ENCODE results near the gene SLC25A47.
"Not testable (repeated sequence)": the region's sequence is repeated elsewhere in the genome, so short reads cannot be mapped to it uniquely, and the experiment has no call there.

SLC25A47 gene

DNA sequence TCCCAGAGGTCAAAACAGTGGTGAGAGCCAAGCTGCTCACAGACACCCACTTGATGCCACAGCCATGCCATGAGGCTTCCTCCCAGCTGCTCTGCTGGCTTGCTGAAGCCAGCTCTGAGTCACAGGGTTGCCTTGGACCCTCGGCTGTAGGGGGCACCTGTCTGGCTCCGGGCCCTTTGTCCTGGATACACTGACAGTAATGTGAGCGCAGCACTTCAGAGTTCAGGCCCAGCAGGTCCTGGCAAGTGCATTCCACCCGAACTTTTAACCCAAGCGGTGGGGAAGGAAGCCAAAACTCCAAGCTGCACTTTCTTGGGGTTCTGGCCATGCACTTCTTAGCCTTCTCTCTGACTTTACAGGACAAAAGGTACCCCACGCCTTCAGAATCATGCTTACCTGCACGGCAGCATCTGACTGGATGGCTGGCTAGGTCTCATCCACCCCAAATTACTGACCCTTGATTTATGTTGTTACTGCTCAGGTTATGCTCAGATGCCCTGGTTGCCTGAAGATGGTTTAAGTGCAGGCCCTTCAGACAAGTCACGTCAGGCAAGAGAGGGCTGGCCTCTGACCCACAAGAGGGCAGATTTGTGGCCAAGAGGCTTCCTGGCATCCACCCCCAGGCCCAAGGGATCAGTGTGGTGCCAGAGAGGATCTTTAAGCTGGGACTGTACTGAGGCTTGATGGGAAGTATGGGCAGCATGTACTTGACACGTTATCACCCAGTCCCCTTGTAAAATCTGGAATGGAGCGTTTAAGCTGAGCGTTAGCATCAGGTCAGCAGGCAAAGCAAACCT lies 41.7 kb upstream of the SLC25A47 start:
- Histone ChIP-seq H3K4me1 (ENCODE audit: control insufficient read depth, low read length) (peaks cover 16% of the 10 kb centered on the region), H3K27me3 (ENCODE audit: control insufficient read depth, low read length) (no peaks in the 10 kb centered on the region), H3K9me2 (replicated peaks; ENCODE audit: control insufficient read depth, low read length) (no peaks in the 10 kb centered on the region), H3K27ac (ENCODE audit: low read depth, low read length) (no peak overlapping the region), H3K79me2 (ENCODE audit: control insufficient read depth, low read length) (peaks cover 44% of the 10 kb centered on the region), H3K36me3 (ENCODE audit: control insufficient read depth, low read length) (peaks cover 45% of the 10 kb centered on the region), H3F3A (ENCODE audit: control insufficient read depth, insufficient read depth) (peaks cover 36% of the 10 kb centered on the region), H3K9me3 (ENCODE audit: control insufficient read depth, insufficient read depth, low read length) (no peaks in the 10 kb centered on the region), H3K4me2 (ENCODE audit: low read length) (no peak overlapping the region), H3K4me3 (ENCODE audit: low read length) (no peak overlapping the region), H4K20me1 (ENCODE audit: control insufficient read depth, insufficient read depth, low read depth, low read length) (peaks cover 13% of the 10 kb centered on the region)
- TF ChIP-seq CTCF (IDR thresholded peaks at IDR 0.05; ENCODE audit: low read depth, low read length, poor library complexity, severe bottlenecking) (no peak), EZH2phosphoT487 (IDR thresholded peaks at IDR 0.05; ENCODE audit: borderline replicate concordance, low read length) (no peak)

DNA sequence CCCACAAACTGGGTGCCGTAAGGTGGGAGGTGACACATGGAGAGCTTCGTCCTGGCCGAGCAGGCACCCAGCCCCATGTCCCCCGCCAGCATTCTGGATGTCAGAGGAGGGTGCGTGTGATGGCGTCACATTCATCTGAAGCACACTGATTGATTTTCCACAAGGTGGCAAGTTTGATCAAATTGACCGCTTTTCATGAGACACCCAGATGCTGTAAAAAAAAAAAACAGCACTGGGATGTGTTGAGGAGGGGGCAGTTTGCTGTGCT lies 41.1 kb upstream of the SLC25A47 start:
- TF ChIP-seq CTCF (IDR thresholded peaks at IDR 0.05; ENCODE audit: low read depth, low read length, poor library complexity, severe bottlenecking) (no peak), EZH2phosphoT487 (IDR thresholded peaks at IDR 0.05; ENCODE audit: borderline replicate concordance, low read length) (no peak)
- H3F3A ChIP-seq (ENCODE audit: control insufficient read depth, insufficient read depth): peaks cover 36% of the 10 kb centered on the region
- peaks cover 40% of the 10 kb centered on the region for H3K79me2 ChIP-seq (ENCODE audit: control insufficient read depth, low read length)
- H3K4me3 ChIP-seq (ENCODE audit: low read length): no peak overlapping the region
- no peak overlapping the region for H3K4me2 ChIP-seq (ENCODE audit: low read length)
- peaks cover 39% of the 10 kb centered on the region for H3K36me3 ChIP-seq (ENCODE audit: control insufficient read depth, low read length)
- H3K9me3 ChIP-seq (ENCODE audit: control insufficient read depth, insufficient read depth, low read length): no peaks in the 10 kb centered on the region
- H3K27ac ChIP-seq (ENCODE audit: low read depth, low read length): no peak overlapping the region
- H3K9me2 ChIP-seq (replicated peaks; ENCODE audit: control insufficient read depth, low read length): no peaks in the 10 kb centered on the region
- peaks cover 11% of the 10 kb centered on the region for H4K20me1 ChIP-seq (ENCODE audit: control insufficient read depth, insufficient read depth, low read depth, low read length)
- H3K27me3 ChIP-seq (ENCODE audit: control insufficient read depth, low read length): no peaks in the 10 kb centered on the region
- peaks cover 16% of the 10 kb centered on the region for H3K4me1 ChIP-seq (ENCODE audit: control insufficient read depth, low read length)

GRCh38 chr14:100282766-100283419 lies 40.2 kb upstream of the SLC25A47 start:
- no peaks in the 10 kb centered on the region for H3K9me3 ChIP-seq (ENCODE audit: control insufficient read depth, insufficient read depth, low read length)
- no peak overlapping the region for H3K4me3 ChIP-seq (ENCODE audit: low read length)
- no peak overlapping the region for H3K27ac ChIP-seq (ENCODE audit: low read depth, low read length)
- TF ChIP-seq EZH2phosphoT487 (IDR thresholded peaks at IDR 0.05; ENCODE audit: borderline replicate concordance, low read length): no peak
- no peak for TF ChIP-seq CTCF (IDR thresholded peaks at IDR 0.05; ENCODE audit: low read depth, low read length, poor library complexity, severe bottlenecking)
- peaks cover 11% of the 10 kb centered on the region for H4K20me1 ChIP-seq (ENCODE audit: control insufficient read depth, insufficient read depth, low read depth, low read length)
- no peaks in the 10 kb centered on the region for H3K27me3 ChIP-seq (ENCODE audit: control insufficient read depth, low read length)
- no peaks in the 10 kb centered on the region for H3K9me2 ChIP-seq (replicated peaks; ENCODE audit: control insufficient read depth, low read length)
- H3K79me2 ChIP-seq (ENCODE audit: control insufficient read depth, low read length): peaks cover 32% of the 10 kb centered on the region
- peaks cover 16% of the 10 kb centered on the region for H3K4me1 ChIP-seq (ENCODE audit: control insufficient read depth, low read length)
- H3K36me3 ChIP-seq (ENCODE audit: control insufficient read depth, low read length): peaks cover 31% of the 10 kb centered on the region
- peaks cover 30% of the 10 kb centered on the region for H3F3A ChIP-seq (ENCODE audit: control insufficient read depth, insufficient read depth)
- no peak overlapping the region for H3K4me2 ChIP-seq (ENCODE audit: low read length)

DNA sequence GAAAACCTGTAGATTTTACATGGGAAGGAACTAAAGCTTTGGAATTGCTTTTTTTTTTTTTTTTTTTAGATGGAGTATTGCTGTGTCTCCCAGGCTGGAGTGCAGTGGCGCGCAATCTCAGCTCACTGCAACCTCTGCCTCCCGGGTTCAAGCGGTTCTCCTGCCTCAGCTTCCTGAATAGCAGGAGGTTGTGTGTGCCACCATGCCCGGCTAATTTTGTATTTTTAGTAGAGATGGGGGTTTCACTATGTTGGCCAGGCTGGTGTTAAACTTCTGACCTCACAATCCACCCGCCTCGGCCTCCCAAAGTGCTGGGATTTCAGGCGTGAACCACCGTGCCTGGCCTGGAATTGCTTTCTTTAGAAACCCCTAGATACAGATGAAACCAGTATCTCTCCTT lies 39.7 kb upstream of the SLC25A47 start:
- H3K4me3 ChIP-seq (ENCODE audit: low read length); H3K9me3 ChIP-seq (ENCODE audit: control insufficient read depth, insufficient read depth, low read length); H3K27ac ChIP-seq (ENCODE audit: low read depth, low read length); H3K27me3 ChIP-seq (ENCODE audit: control insufficient read depth, low read length); H3K4me2 ChIP-seq (ENCODE audit: low read length); H3K9me2 ChIP-seq (replicated peaks; ENCODE audit: control insufficient read depth, low read length): not testable (repeated sequence)
- Histone ChIP-seq H3K36me3 (ENCODE audit: control insufficient read depth, low read length) (peaks cover 27% of the 10 kb centered on the region), H3K79me2 (ENCODE audit: control insufficient read depth, low read length) (peaks cover 27% of the 10 kb centered on the region), H3F3A (ENCODE audit: control insufficient read depth, insufficient read depth) (peaks cover 30% of the 10 kb centered on the region), H4K20me1 (ENCODE audit: control insufficient read depth, insufficient read depth, low read depth, low read length) (peaks cover 11% of the 10 kb centered on the region), H3K4me1 (ENCODE audit: control insufficient read depth, low read length) (peaks cover 15% of the 10 kb centered on the region)
